Measurements from ENCODE around the gene CUEDC2. TPM values are rescaled to one million over a fixed set of nuclear protein-coding genes. Genes with fewer than 3 reads are reported as not detected.

CUEDC2 gene
- total RNA-seq, 1 experiment from 2014 or later, result 40.2 TPM

- DNase-seq (ENCODE audit: low spot score) (no peak), ATAC-seq (no peak)
- no peak overlapping the region for H3K4me3 Mint-ChIP-seq
- no peaks in the 10 kb centered on the region for H3K4me1 Mint-ChIP-seq
- POLR2A ChIA-PET, result no interaction called here
- H3K27ac Mint-ChIP-seq, result no peak overlapping the region
- no peaks in the 10 kb centered on the region for H3K9me3 Mint-ChIP-seq
- TF ChIP-seq ZNF532 (CRISPR knock-in tag; IDR thresholded peaks at IDR 0.05; ENCODE audit: borderline replicate concordance) (no peak), TCF7 (CRISPR knock-in tag; IDR thresholded peaks at IDR 0.05; ENCODE audit: low read depth) (no peak), ESRRA (CRISPR knock-in tag; IDR thresholded peaks at IDR 0.05; ENCODE audit: borderline replicate concordance) (no peak), ERG (CRISPR knock-in tag; IDR thresholded peaks at IDR 0.05) (no peak), FOXK1 (CRISPR knock-in tag; IDR thresholded peaks at IDR 0.05) (no peak), GRHL2 (CRISPR knock-in tag; IDR thresholded peaks at IDR 0.05; ENCODE audit: insufficient replicate concordance, severe bottlenecking) (no peak), ELF4 (CRISPR knock-in tag; IDR thresholded peaks at IDR 0.05; ENCODE audit: low read depth) (no peak), MYBL2 (CRISPR knock-in tag; IDR thresholded peaks at IDR 0.05) (no peak), OVOL2 (CRISPR knock-in tag; IDR thresholded peaks at IDR 0.05; ENCODE audit: borderline replicate concordance) (no peak), ZNF396 (CRISPR knock-in tag; IDR thresholded peaks at IDR 0.05; ENCODE audit: borderline replicate concordance) (no peak), ZNF138 (CRISPR knock-in tag; conservative IDR thresholded peaks at IDR 0.05) (no peak), JUN (CRISPR knock-in tag; IDR thresholded peaks at IDR 0.05) (no peak), MXD4 (CRISPR knock-in tag; IDR thresholded peaks at IDR 0.05; ENCODE audit: borderline replicate concordance) (no peak)
- TF ChIP-seq, protein P1, sequence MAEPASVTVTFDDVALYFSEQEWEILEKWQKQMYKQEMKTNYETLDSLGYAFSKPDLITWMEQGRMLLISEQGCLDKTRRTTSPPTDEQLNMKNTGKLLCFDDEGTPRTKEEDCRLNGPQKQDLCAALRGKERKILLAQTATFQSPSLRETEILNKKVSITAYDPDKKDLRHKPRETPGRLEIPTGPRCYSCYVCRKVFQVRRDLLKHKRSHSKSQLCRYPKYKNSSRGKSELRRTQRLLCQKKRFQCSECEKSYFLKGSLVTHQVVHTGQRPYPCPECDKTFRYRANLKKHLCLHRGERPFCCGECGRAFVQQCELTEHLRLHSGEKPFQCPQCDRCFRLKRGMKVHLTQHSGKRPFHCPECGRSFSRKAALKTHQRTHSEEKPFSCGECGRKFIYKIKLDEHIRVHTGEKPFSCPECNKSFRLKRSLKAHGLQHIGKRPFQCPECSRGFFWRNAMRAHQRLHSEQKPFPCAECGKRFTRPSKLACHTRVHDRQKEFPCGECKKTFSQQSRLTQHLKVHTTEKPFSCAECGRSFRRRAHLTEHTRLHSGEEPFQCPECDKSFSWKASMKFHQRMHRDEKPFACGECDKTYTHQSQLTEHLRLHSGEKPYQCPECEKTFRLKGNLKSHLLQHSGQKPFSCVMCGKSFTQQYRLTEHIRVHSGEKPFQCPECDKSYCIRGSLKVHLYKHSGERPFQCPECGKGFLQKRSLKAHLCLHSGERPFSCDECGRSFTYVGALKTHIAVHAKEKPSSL (CRISPR knock-in tag; conservative IDR thresholded peaks at IDR 0.05), result no peak
- TF ChIP-seq, protein P2, sequence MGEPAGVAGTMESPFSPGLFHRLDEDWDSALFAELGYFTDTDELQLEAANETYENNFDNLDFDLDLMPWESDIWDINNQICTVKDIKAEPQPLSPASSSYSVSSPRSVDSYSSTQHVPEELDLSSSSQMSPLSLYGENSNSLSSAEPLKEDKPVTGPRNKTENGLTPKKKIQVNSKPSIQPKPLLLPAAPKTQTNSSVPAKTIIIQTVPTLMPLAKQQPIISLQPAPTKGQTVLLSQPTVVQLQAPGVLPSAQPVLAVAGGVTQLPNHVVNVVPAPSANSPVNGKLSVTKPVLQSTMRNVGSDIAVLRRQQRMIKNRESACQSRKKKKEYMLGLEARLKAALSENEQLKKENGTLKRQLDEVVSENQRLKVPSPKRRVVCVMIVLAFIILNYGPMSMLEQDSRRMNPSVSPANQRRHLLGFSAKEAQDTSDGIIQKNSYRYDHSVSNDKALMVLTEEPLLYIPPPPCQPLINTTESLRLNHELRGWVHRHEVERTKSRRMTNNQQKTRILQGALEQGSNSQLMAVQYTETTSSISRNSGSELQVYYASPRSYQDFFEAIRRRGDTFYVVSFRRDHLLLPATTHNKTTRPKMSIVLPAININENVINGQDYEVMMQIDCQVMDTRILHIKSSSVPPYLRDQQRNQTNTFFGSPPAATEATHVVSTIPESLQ (CRISPR knock-in tag; IDR thresholded peaks at IDR 0.05), result no peak
- TF ChIP-seq, protein P3, sequence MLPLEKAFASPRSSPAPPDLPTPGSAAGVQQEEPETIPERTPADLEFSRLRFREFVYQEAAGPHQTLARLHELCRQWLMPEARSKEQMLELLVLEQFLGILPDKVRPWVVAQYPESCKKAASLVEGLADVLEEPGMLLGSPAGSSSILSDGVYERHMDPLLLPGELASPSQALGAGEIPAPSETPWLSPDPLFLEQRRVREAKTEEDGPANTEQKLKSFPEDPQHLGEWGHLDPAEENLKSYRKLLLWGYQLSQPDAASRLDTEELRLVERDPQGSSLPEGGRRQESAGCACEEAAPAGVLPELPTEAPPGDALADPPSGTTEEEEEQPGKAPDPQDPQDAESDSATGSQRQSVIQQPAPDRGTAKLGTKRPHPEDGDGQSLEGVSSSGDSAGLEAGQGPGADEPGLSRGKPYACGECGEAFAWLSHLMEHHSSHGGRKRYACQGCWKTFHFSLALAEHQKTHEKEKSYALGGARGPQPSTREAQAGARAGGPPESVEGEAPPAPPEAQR (CRISPR knock-in tag; IDR thresholded peaks at IDR 0.05), result no peak
- no peaks in the 10 kb centered on the region for H3K27me3 Mint-ChIP-seq (ENCODE audit: low read depth)
- H3K36me3 Mint-ChIP-seq, result peaks cover 49% of the 10 kb centered on the region
- CTCF ChIA-PET, result interaction anchor here (1.3 to 5.1 kb wide), 7 partner anchors 19 to 250 kb away, joined by 3 to 33 read pairs (median 18); partner anchors contain the start of gene SUFU
These were observed 48.0 kb upstream of the CUEDC2 start for GRCh38 chr10:102480396-102480795.

Data from WTC11 (cell line).